Cardiac fibroblast (primary cell): ENCODE results near the gene SLC24A2.

Experiments
- DNase-seq, 2 donors: peaks; one replicate each; pipeline versions ENCODE4 v3.0.0 to v3.0.0-alpha.2; 2010; ENCODE audit warnings: low read depth in 2 of 2
- H3K4me3 ChIP-seq, 2 donors: replicated peaks in 1 of 2; 1 replicate in 1 of 2; 2 replicates in 1 of 2; pipeline ENCODE4 v1.5.1; 2011; ENCODE audit warnings: low read depth in 2 of 2, low read length in 2 of 2, mild to moderate bottlenecking in 2 of 2, moderate library complexity in 1 of 2
- CTCF ChIP-seq: IDR thresholded peaks from one replicate; pipeline ENCODE4 v1.5.1; 2011; ENCODE audit warnings: low read depth, mild to moderate bottlenecking, low read length, inconsistent platforms

The SLC24A2 gene

DNA sequence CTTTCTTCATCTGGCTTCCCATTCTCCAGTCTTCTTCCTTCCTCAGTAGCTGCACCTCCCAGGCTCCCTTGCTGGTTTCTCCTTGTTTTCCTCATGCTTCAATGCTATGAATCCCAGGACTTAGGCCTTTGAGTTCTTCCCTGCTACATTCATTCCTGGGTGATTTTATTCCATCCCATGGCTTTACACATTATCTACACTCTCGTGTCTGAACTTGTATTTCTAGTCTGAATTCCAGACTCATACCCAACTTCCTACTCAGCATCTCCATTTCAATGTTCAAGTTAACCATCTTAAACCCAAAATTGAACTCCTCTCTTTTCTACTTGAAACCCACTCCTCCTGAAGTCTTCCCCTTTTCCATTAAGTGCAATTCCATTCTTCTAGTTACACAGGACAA is 20.0 kb downstream of the SLC24A2 start:
- no peak overlapping the region for H3K4me3 ChIP-seq
- no peak for TF ChIP-seq CTCF
- no peak for DNase-seq

DNA sequence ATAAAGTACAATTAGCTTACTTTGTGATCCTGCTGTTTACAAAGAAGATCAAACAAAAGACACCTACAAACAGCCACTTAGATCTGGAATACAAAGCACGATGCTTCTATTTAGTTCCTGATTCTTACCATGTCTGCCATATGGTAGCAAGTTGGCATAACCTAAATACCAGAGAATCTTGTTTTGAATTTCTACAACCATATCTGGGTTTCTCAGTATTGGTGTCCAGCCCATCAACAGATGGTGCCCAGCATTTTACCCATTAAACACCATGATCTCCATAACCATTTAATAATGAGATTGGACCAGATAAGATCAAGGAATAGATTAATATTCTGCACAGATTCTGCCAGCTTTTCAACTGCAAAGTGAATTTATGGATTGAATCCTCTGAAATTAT is 29.8 kb downstream of the SLC24A2 start:
- no peak for TF ChIP-seq CTCF
- DNase-seq = no peak
- no peak overlapping the region for H3K4me3 ChIP-seq

DNA sequence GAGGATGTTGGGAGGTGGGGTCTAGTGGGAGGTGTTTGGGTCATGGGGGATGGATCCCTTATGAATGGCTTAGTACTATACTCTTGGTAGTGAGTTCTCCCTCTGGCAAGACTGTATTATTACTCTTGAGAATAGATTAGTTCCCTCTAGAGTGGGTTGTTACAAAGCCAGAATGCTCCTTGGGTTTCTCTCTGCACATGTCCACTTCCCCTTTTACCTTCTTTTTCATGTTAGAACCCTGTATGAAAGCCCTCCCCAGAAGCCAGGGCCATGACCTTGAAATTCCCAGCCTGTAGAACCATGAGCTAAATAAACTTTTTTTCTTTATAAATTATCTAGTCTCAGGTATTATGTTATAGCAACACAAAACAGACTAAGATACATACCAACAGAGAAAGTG is 31.1 kb downstream of the SLC24A2 start:
- TF ChIP-seq CTCF = no peak
- no peak overlapping the region for H3K4me3 ChIP-seq
- no peak for DNase-seq

DNA sequence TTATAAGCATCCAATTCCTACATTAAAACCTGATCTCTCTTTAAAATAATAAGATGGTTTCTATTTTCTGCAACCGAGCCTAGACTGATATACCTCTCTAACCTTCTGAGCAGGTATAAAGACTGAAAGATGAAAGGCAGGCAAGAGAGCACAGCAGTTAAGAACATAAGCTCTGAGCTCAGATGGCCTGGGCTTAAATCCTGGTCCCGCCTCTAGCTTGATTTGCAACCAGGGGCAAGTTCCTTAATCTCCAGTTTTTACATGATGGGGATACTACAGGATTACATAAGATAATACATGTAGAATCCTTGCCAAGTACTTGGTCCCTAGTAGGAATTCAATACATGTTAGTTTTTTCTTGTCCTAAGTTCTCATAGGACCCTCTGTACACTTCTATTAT is 33.9 kb downstream of the SLC24A2 start:
- DNase-seq = no peak
- H3K4me3 ChIP-seq = no peak overlapping the region
- TF ChIP-seq CTCF = no peak

GRCh38 chr9:19748278-19749126 is 40.3 kb downstream of the SLC24A2 start:
- H3K4me3 ChIP-seq = no peak overlapping the region
- DNase-seq = peak; percentile 41 to 48
- TF ChIP-seq CTCF = no peak

GRCh38 chr9:19746223-19746622 is 42.6 kb downstream of the SLC24A2 start:
- no peak for DNase-seq
- TF ChIP-seq CTCF = no peak
- H3K4me3 ChIP-seq = no peak overlapping the region

DNA sequence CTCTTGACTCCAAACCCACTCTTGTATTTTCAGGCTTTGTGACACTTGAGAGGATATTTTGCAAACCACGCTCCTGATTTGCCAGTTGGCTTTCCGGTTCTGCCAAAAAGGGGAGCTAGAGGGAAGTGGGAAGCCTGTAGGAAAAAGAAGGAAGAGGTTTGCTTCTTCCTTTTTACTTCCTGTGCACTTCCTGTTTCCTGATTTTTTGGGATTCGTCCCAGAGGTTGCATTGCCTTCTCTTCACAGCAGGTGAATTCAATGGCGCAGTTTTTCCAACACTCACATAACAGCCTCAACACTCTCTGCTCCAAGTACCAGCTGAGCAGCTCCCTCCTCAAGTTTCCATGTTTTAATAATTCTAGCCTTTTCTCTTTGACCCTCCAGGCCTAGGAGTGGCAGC is 47.7 kb downstream of the SLC24A2 start:
- no peak overlapping the region for H3K4me3 ChIP-seq
- DNase-seq = no peak
- TF ChIP-seq CTCF = no peak
